Esophagus (tissue), 2 donors: ENCODE measurements around the gene FHL2. TPM values are rescaled to one million over a fixed set of nuclear protein-coding genes. Genes with fewer than 3 reads are reported as not detected.
"Not testable (repeated sequence)": the region's sequence is repeated elsewhere in the genome, so short reads cannot be mapped to it uniquely, and the experiment has no call there.

Source experiments
- H3K27ac ChIP-seq, 2 donors: one replicate each; pipeline ENCODE4 v1.5.1; 2013; ENCODE audit warnings: low read depth in 2 of 2, mild to moderate bottlenecking in 2 of 2, inconsistent platforms in 1 of 2, low read length in 1 of 2, moderate library complexity in 1 of 2
- H3K27me3 ChIP-seq, 2 donors: one replicate each; pipeline ENCODE4 v1.6.1; 2013; ENCODE audit warnings: low read length in 2 of 2, control low read depth in 1 of 2, mild to moderate bottlenecking in 1 of 2; ENCODE audit not compliant: insufficient read depth in 2 of 2, control insufficient read depth in 1 of 2
- H3K36me3 ChIP-seq, 2 donors: one replicate each; pipeline ENCODE4 v1.6.1; 2013; ENCODE audit warnings: low read length in 1 of 2; ENCODE audit not compliant: control insufficient read depth in 2 of 2, insufficient read depth in 2 of 2
- H3K4me1 ChIP-seq, 2 donors: one replicate each; pipeline ENCODE4 v1.6.1; 2013; ENCODE audit warnings: low read length in 1 of 2; ENCODE audit not compliant: control insufficient read depth in 2 of 2, insufficient read depth in 2 of 2
- H3K4me3 ChIP-seq, 2 donors: one replicate each; pipeline ENCODE4 v1.5.1; 2013; ENCODE audit warnings: low read length in 2 of 2, mild to moderate bottlenecking in 2 of 2, low read depth in 1 of 2, moderate library complexity in 1 of 2
- H3K9me3 ChIP-seq, 2 donors: one replicate each; pipeline ENCODE4 v1.6.1; 2013; ENCODE audit warnings: mild to moderate bottlenecking in 2 of 2, low read depth in 1 of 2, low read length in 1 of 2, moderate library complexity in 1 of 2; ENCODE audit not compliant: control insufficient read depth in 2 of 2, insufficient read depth in 1 of 2
- WGBS, 2 donors: extraction: QIAGEN DNeasy Blood & Tissue Kit; methylation state at CpG; one replicate each; pipeline ENCODE4 v1.1.7; 2013; 5-methylcytosine and 5-hydroxymethylcytosine counted together
- polyA plus RNA-seq, 2 donors: library from polyadenylated mRNA; stranded (reverse); fragments of 200-250 nt; gene quantifications; one replicate each; pipeline ENCODE4 v1.2.3, GENCODE V29; 2013
- donor health status: healthy with polysubstance abuse.
- donor health status: Bipolar disorder and iron deficiency.

The FHL2 gene
- polyA plus RNA-seq, 2 donors: 17.6 to 55.5 TPM

- 92 to 94% methylated on average over 2 of the region's 2 CpGs for WGBS, 2 donors
These were observed 63.4 kb downstream of the FHL2 start for GRCh38 chr2:105335469-105335868.

GRCh38 chr2:105334211-105334610 lies 64.6 kb downstream of the FHL2 start:
- no peak overlapping the region for H3K27ac ChIP-seq
- no peaks in the 10 kb centered on the region for H3K36me3 ChIP-seq
- H3K27me3 ChIP-seq: no peaks in the 10 kb centered on the region
- H3K4me3 ChIP-seq: no peak overlapping the region
- no peaks in the 10 kb centered on the region for H3K9me3 ChIP-seq
- WGBS, 2 donors: 89 to 92% methylated on average over 4 of the region's 4 CpGs
- H3K4me1 ChIP-seq: no peaks in the 10 kb centered on the region

More at GRCh38 chr2:105335469-105335868, 63.4 kb downstream of the FHL2 start:
- no peaks in the 10 kb centered on the region for H3K27me3 ChIP-seq
- no peak overlapping the region for H3K27ac ChIP-seq
- no peaks in the 10 kb centered on the region for H3K4me1 ChIP-seq
- H3K4me3 ChIP-seq: no peak overlapping the region
- peaks cover 0 to 4% of the 10 kb centered on the region in 2 donors for H3K36me3 ChIP-seq
- no peaks in the 10 kb centered on the region for H3K9me3 ChIP-seq

- Histone ChIP-seq H3K36me3 (no peaks in the 10 kb centered on the region), H3K27me3 (no peaks in the 10 kb centered on the region), H3K4me3 (no peak overlapping the region), H3K9me3 (no peaks in the 10 kb centered on the region), H3K27ac (peak overlapping the region; percentile 6 to 87), H3K4me1 (peaks cover 0 to 8% of the 10 kb centered on the region in 2 donors)
- 87 to 97% methylated on average over 4 of the region's 4 CpGs for WGBS, 2 donors
These were observed 68.0 kb downstream of the FHL2 start for GRCh38 chr2:105330681-105331375.

GRCh38 chr2:105329561-105330495 lies 69.0 kb downstream of the FHL2 start, which contains the start of gene TGFBRAP1:
Gene TGFBRAP1 (minus strand): TSS chr2:105329735. CDS start chr2:105308301, 21,434 bp downstream.
- H3K9me3 ChIP-seq: no peaks in the 10 kb centered on the region
- peaks cover 0 to 8% of the 10 kb centered on the region in 2 donors for H3K4me1 ChIP-seq
- H3K4me3 ChIP-seq: peak within 1 kb of the TSS; percentile 59 to 80
- WGBS, 2 donors: 2% methylated on average over 64 to 101 of the region's 101 CpGs
- no peaks in the 10 kb centered on the region for H3K36me3 ChIP-seq
- H3K27ac ChIP-seq: peak within 1 kb of the TSS; percentile 87 to 88
- no peaks in the 10 kb centered on the region for H3K27me3 ChIP-seq

- peak overlapping the region; percentile 87 to 88 for H3K27ac ChIP-seq
- no peaks in the 10 kb centered on the region for H3K27me3 ChIP-seq
- 0 to 1% methylated on average over 17 of the region's 17 CpGs for WGBS, 2 donors
- peak overlapping the region; percentile 59 to 80 for H3K4me3 ChIP-seq
- no peaks in the 10 kb centered on the region for H3K36me3 ChIP-seq
- H3K9me3 ChIP-seq: no peaks in the 10 kb centered on the region
- H3K4me1 ChIP-seq: peaks cover 0 to 8% of the 10 kb centered on the region in 2 donors
These were observed 69.7 kb downstream of the FHL2 start for GRCh38 chr2:105329197-105329554.

- no peaks in the 10 kb centered on the region for H3K27me3 ChIP-seq
- H3K4me3 ChIP-seq: peak overlapping the region; percentile 59 to 80
- no peaks in the 10 kb centered on the region for H3K9me3 ChIP-seq
- peak overlapping the region; percentile 87 to 88 for H3K27ac ChIP-seq
- peaks cover 0 to 8% of the 10 kb centered on the region in 2 donors for H3K4me1 ChIP-seq
- H3K36me3 ChIP-seq: no peaks in the 10 kb centered on the region
- 21 to 23% methylated on average over 16 of the region's 16 CpGs for WGBS, 2 donors
These were observed 70.3 kb downstream of the FHL2 start for GRCh38 chr2:105328281-105329196.

- Histone ChIP-seq H3K27ac (no peak overlapping the region), H3K4me3 (no peak overlapping the region)
- 87 to 90% methylated on average over 2 of the region's 2 CpGs for WGBS, 2 donors
These were observed 71.2 kb downstream of the FHL2 start for GRCh38 chr2:105327690-105328089.

GRCh38 chr2:105327271-105327670 lies 71.6 kb downstream of the FHL2 start:
- not testable (repeated sequence) for H3K4me1 ChIP-seq, H3K36me3 ChIP-seq, H3K27me3 ChIP-seq, H3K4me3 ChIP-seq, H3K9me3 ChIP-seq, H3K27ac ChIP-seq
- 90 to 95% methylated on average over 3 of the region's 3 CpGs for WGBS, 2 donors

More at GRCh38 chr2:105327690-105328089, 71.2 kb downstream of the FHL2 start:
- Histone ChIP-seq H3K4me1 (peaks cover 0 to 8% of the 10 kb centered on the region in 2 donors), H3K9me3 (no peaks in the 10 kb centered on the region), H3K36me3 (peaks cover 0 to 3% of the 10 kb centered on the region in 2 donors), H3K27me3 (no peaks in the 10 kb centered on the region)
